ENCODE measurements around the gene LNP1.

DNA sequence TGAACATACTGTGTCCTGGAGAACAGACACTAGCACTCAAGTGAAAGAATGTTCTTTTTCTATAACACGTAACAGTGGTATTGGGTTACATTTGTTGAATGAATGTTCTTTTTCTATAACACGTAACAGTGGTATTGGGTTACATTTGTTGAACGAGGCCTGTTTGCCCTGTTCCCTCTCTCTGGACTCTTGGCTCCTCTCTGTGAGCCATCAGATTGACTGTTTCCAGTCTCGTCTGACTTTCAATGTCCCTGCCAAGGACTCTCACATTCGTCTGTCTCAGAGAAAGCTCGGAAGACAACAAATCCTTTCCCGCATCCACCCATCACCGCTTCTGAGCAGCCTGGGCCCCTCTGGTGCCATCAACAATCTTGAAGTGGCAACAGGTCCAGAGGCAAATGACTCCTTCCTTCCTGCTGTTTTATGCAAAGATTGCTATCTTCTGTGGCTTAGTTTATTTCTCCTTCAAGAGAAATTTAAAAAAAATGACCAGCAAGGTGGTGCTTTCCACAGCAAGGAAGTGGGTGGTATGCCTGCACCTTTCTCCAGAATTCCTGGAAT, 99.1 kb downstream of the LNP1 start:
- TF ChIP-seq, protein P1, sequence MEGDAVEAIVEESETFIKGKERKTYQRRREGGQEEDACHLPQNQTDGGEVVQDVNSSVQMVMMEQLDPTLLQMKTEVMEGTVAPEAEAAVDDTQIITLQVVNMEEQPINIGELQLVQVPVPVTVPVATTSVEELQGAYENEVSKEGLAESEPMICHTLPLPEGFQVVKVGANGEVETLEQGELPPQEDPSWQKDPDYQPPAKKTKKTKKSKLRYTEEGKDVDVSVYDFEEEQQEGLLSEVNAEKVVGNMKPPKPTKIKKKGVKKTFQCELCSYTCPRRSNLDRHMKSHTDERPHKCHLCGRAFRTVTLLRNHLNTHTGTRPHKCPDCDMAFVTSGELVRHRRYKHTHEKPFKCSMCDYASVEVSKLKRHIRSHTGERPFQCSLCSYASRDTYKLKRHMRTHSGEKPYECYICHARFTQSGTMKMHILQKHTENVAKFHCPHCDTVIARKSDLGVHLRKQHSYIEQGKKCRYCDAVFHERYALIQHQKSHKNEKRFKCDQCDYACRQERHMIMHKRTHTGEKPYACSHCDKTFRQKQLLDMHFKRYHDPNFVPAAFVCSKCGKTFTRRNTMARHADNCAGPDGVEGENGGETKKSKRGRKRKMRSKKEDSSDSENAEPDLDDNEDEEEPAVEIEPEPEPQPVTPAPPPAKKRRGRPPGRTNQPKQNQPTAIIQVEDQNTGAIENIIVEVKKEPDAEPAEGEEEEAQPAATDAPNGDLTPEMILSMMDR (IDR thresholded peaks at IDR 0.05; ENCODE audit: insufficient read depth, low read length, poor library complexity, severe bottlenecking), result no peak
- no peak for TF ChIP-seq EZH2phosphoT487 (conservative IDR thresholded peaks at IDR 0.05; ENCODE audit: low read length)

Measured in SU-DHL-6 (cell line).